Central memory CD8-positive, alpha-beta T cell (primary cell): ENCODE measurements around the gene GSTM2.
"Not testable (repeated sequence)": the region's sequence is repeated elsewhere in the genome, so short reads cannot be mapped to it uniquely, and the experiment has no call there.

Experiments
- ATAC-seq: fragments of 150-1000 bp; cut with Tn5 transposase; replicated peaks from 2 replicates; pipeline ENCODE4 v1.10.0; 2022; ENCODE audit warnings: mild to moderate bottlenecking, moderate FRiP score, moderate number of reproducible peaks; ENCODE audit not compliant: poor library complexity, severe bottlenecking; ENCODE audit errors: extremely low read depth
- DNase-seq, 2 donors: peaks; one replicate each; pipeline ENCODE4 v3.0.0; 2021; ENCODE audit warnings: low spot score in 2 of 2
- H3K27ac Mint-ChIP-seq: one replicate; pipeline ENCODE4 v1.8.0; 2022; ENCODE audit warnings: low read depth, mild to moderate bottlenecking, moderate library complexity, mixed read lengths
- H3K27me3 Mint-ChIP-seq: one replicate; pipeline ENCODE4 v1.8.0; 2022; ENCODE audit warnings: mixed read lengths
- H3K36me3 Mint-ChIP-seq: one replicate; pipeline ENCODE4 v1.8.0; 2022; ENCODE audit warnings: mild to moderate bottlenecking, moderate library complexity, mixed read lengths; ENCODE audit not compliant: insufficient read depth
- H3K4me1 Mint-ChIP-seq: one replicate; pipeline ENCODE4 v1.8.0; 2022; ENCODE audit warnings: mixed read lengths
- H3K4me3 Mint-ChIP-seq: one replicate; pipeline ENCODE4 v1.8.0; 2022; ENCODE audit warnings: mild to moderate bottlenecking, moderate library complexity, mixed read lengths
- H3K9me3 Mint-ChIP-seq: one replicate; pipeline ENCODE4 v1.8.0; 2022; ENCODE audit warnings: mixed read lengths

GSTM2 gene

GRCh38 chr1:109684777-109685176 is 16.9 kb downstream of the GSTM2 start:
- H3K4me1 Mint-ChIP-seq, ATAC-seq: not testable (repeated sequence)

DNA sequence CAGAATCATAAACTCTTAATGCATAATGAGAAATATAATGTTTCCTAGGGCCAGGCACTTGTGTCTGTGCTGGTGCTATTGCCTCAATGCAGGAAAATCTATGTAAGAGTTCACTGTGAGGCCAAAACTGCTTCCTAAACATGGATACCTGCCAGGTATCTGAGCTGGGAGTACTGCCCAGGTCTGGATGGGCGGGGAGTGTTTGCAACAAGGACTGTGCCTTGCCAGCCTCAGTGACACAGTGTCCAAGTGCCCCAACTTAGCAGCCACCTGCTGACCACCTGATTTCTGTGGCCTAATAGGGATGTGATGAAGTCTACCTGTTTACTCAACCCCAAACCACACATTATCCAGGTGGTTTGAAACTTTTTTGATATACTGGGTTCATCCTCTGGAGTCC is 17.5 kb downstream of the GSTM2 start:
- not testable (repeated sequence) for DNase-seq, H3K36me3 Mint-ChIP-seq, H3K27ac Mint-ChIP-seq, ATAC-seq, H3K9me3 Mint-ChIP-seq, H3K4me1 Mint-ChIP-seq, H3K27me3 Mint-ChIP-seq, H3K4me3 Mint-ChIP-seq

More at GRCh38 chr1:109684777-109685176, 16.9 kb downstream of the GSTM2 start:
- not testable (repeated sequence) for H3K36me3 Mint-ChIP-seq, H3K4me3 Mint-ChIP-seq, H3K27ac Mint-ChIP-seq, H3K27me3 Mint-ChIP-seq, H3K9me3 Mint-ChIP-seq, DNase-seq

GRCh38 chr1:109685890-109686289 is 18.0 kb downstream of the GSTM2 start:
- H3K27me3 Mint-ChIP-seq, H3K9me3 Mint-ChIP-seq, H3K36me3 Mint-ChIP-seq, ATAC-seq, H3K4me1 Mint-ChIP-seq, DNase-seq, H3K27ac Mint-ChIP-seq, H3K4me3 Mint-ChIP-seq: not testable (repeated sequence)

GRCh38 chr1:109687109-109687508 is 19.3 kb downstream of the GSTM2 start:
- not testable (repeated sequence) for H3K4me1 Mint-ChIP-seq, H3K27ac Mint-ChIP-seq, DNase-seq, H3K9me3 Mint-ChIP-seq, ATAC-seq, H3K27me3 Mint-ChIP-seq, H3K4me3 Mint-ChIP-seq, H3K36me3 Mint-ChIP-seq

DNA sequence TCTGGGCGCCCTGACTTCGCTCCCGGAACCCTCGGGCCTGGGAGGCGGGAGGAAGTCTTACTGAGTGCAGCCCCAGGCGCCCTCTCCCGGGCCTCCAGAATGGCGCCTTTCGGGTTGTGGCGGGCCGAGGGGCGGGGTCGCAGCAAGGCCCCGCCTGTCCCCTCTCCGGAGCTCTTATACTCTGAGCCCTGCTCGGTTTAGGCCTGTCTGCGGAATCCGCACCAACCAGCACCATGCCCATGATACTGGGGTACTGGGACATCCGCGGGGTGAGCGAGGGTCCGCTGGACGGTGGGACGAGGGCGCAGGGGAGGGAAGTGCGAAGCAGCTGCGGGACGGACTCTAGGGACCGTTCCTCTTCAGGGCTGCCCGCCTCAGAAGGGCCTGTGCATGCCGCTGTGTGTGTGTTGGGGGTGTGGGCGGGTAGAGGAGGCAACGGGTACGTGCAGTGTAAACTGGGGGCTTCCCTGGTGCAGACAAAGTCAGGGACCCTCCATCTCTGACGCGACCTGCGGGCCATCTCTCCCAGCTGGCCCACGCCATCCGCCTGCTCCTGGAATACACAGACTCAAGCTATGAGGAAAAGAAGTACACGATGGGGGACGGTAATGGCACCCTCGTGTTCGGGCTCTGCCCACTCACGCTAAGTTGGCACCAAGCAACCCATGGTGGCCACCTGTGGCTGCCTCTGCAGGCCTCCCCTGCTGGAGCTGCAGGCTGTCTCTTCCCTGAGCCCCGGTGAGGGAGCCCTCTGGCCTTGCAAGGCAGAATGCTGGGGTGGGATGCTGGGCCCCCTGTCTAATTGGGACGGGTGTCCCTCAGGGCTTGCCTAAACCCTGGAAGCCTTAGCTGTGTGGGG is 20.0 kb downstream of the GSTM2 start, which contains the start of gene GSTM1:
Gene GSTM1 (plus strand): TSS at position 177 of the 859 bp plus-strand sequence. CDS start 57 bp downstream, at position 234.
- Mint-ChIP-seq H3K4me1 (no peaks in the 10 kb centered on the region), H3K4me3 (no peak within 1 kb of the TSS), H3K27me3 (no peaks in the 10 kb centered on the region), H3K9me3 (no peaks in the 10 kb centered on the region), H3K36me3 (no peaks in the 10 kb centered on the region), H3K27ac (no peak within 1 kb of the TSS)
- ATAC-seq, result no peak
- no peak for DNase-seq

DNA sequence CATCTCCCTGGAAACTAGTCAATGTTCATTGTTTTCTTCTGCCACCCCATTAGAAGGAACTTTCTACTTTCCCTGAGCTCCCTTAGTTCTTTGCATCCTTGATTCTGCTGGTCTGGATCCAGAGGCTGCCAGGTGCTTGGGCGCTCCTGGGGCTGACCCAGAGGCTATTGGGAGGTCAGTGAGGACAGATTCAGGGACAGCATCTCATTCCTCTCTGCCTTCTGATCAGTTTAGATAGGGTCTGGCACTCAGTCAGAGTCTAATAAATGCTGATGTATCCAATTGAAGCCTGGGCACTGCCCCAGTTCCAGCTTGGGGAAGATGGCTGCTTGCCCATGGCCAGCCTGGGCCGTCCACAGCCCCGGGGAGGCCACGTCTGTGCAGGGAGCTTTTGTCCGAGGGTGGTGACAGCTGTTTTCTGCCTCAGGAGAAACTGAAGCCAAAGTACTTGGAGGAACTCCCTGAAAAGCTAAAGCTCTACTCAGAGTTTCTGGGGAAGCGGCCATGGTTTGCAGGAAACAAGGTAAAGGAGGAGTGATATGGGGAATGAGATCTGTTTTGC is 22.1 kb downstream of the GSTM2 start:
- Mint-ChIP-seq H3K27me3 (no peaks in the 10 kb centered on the region), H3K9me3 (no peaks in the 10 kb centered on the region), H3K27ac (no peak overlapping the region), H3K4me3 (no peak overlapping the region), H3K36me3 (no peaks in the 10 kb centered on the region), H3K4me1 (no peaks in the 10 kb centered on the region)
- no peak for ATAC-seq
- DNase-seq, result no peak

- no peak overlapping the region for H3K4me3 Mint-ChIP-seq
- ATAC-seq, result no peak
- no peak overlapping the region for H3K27ac Mint-ChIP-seq
- H3K36me3 Mint-ChIP-seq, result no peaks in the 10 kb centered on the region
- H3K9me3 Mint-ChIP-seq, result no peaks in the 10 kb centered on the region
- no peaks in the 10 kb centered on the region for H3K4me1 Mint-ChIP-seq
- DNase-seq, result no peak
- H3K27me3 Mint-ChIP-seq, result no peaks in the 10 kb centered on the region
These were observed 23.9 kb downstream of the GSTM2 start for GRCh38 chr1:109691759-109692158.

- not testable (repeated sequence) for DNase-seq, H3K9me3 Mint-ChIP-seq, H3K27me3 Mint-ChIP-seq, ATAC-seq, H3K27ac Mint-ChIP-seq, H3K4me1 Mint-ChIP-seq, H3K36me3 Mint-ChIP-seq, H3K4me3 Mint-ChIP-seq
These were observed 26.5 kb downstream of the GSTM2 start for GRCh38 chr1:109694400-109694799.

GRCh38 chr1:109695138-109695537 is 27.3 kb downstream of the GSTM2 start:
- not testable (repeated sequence) for H3K27ac Mint-ChIP-seq, H3K4me1 Mint-ChIP-seq, H3K4me3 Mint-ChIP-seq, H3K36me3 Mint-ChIP-seq, H3K9me3 Mint-ChIP-seq, H3K27me3 Mint-ChIP-seq, DNase-seq, ATAC-seq

- Mint-ChIP-seq H3K4me3 (no peak overlapping the region), H3K27ac (no peak overlapping the region), H3K36me3 (no peaks in the 10 kb centered on the region), H3K4me1 (no peaks in the 10 kb centered on the region), H3K27me3 (no peaks in the 10 kb centered on the region), H3K9me3 (no peaks in the 10 kb centered on the region)
- ATAC-seq (no peak), DNase-seq (no peak)
These were observed 29.2 kb downstream of the GSTM2 start for GRCh38 chr1:109697066-109697465.

DNA sequence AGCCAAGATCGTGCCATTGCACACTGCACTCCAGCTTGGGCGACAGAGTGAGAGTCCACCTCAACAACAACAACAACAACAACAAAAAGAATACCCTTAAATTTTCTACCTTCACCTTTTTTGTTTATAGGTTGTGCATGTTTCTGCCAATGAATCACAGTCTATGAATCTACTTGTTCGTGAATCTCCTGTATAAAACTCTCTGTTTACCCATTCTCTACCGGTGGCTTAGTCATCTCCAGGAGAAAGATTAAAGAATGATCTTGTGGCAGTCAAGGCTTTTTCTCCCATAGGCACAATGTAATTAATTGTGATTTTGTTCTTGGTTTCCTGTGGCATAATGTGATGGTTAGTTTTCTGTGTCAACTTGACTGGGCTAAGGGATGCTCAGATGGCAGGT is 30.0 kb downstream of the GSTM2 start:
- H3K27ac Mint-ChIP-seq, result not testable (repeated sequence)

DNA sequence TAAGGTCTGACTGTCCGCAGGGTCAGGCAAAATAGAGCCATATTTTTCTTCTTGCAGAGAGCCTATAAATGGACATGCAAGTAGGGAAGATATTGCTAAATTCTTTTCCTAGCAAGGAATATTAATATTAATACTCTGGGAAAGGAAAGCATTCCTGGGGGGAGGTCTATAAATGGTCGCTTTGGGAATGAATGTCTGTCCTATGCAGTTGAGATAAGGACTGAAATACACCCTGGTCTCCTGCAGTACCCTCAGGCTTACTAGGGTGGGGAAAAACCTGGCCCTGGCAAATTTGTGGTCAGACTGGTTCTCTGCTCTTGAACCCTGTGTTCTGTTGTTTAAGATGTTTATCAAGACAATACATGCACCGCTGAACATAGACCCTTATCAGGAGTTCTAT is 35.1 kb downstream of the GSTM2 start:
- not testable (repeated sequence) for H3K36me3 Mint-ChIP-seq, H3K4me3 Mint-ChIP-seq, DNase-seq, H3K27ac Mint-ChIP-seq, H3K9me3 Mint-ChIP-seq, ATAC-seq, H3K4me1 Mint-ChIP-seq
- H3K27me3 Mint-ChIP-seq, result peaks cover 36% of the 10 kb centered on the region

More for the DNA sequence above, 30.0 kb downstream of the GSTM2 start:
- not testable (repeated sequence) for H3K27me3 Mint-ChIP-seq, H3K36me3 Mint-ChIP-seq, H3K4me1 Mint-ChIP-seq, H3K9me3 Mint-ChIP-seq, H3K4me3 Mint-ChIP-seq, DNase-seq, ATAC-seq

DNA sequence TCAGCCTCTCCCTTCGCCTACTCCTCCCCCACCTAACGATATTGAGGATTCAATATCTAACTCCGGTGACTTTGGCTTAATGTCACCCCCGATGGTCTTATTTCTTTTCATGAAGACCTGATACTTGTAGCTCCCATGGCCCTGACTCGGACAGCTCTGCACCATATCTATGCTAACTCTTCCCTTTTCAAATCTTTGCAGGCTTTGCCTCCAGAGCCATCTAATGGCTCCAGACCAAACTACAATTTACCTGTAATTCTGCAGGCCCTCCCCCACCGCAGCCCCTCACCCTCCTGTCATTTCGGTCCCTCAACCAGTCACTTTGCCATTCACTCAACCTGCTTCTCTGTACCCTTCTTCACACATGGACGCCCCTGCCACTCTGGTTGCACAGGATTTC is 36.3 kb downstream of the GSTM2 start:
- H3K4me3 Mint-ChIP-seq, result no peak overlapping the region
- H3K27me3 Mint-ChIP-seq, result peaks cover 41% of the 10 kb centered on the region
- no peak overlapping the region for H3K27ac Mint-ChIP-seq
- H3K9me3 Mint-ChIP-seq, result peaks cover 9% of the 10 kb centered on the region
- H3K36me3 Mint-ChIP-seq, result no peaks in the 10 kb centered on the region
- no peak for ATAC-seq
- no peak for DNase-seq
- no peaks in the 10 kb centered on the region for H3K4me1 Mint-ChIP-seq
